HFFc6 (cell line): ENCODE data around the gene GJA3. TPM values are rescaled to one million over a fixed set of nuclear protein-coding genes. Genes with fewer than 3 reads are reported as not detected.

Source experiments
- DNase-seq: peaks from one replicate; pipeline ENCODE4 v3.0.0-alpha.2; 2018
- H3K27ac Mint-ChIP-seq: 2 replicates; pipeline ENCODE4 v1.8.0; 2020; ENCODE audit warnings: mild to moderate bottlenecking, mixed read lengths
- H3K27me3 Mint-ChIP-seq: 2 replicates; pipeline ENCODE4 v1.8.0; 2021; ENCODE audit warnings: mild to moderate bottlenecking, moderate library complexity, mixed read lengths; ENCODE audit not compliant: insufficient read depth
- H3K36me3 Mint-ChIP-seq: 2 replicates; pipeline ENCODE4 v1.8.0; 2021; ENCODE audit warnings: low read depth, mixed read lengths
- H3K4me1 Mint-ChIP-seq: 2 replicates; pipeline ENCODE4 v1.8.0; 2020; ENCODE audit warnings: low read depth, mixed read lengths
- H3K4me3 Mint-ChIP-seq: 2 replicates; pipeline ENCODE4 v1.8.0; 2020; ENCODE audit warnings: mild to moderate bottlenecking, moderate library complexity, mixed read lengths
- H3K9me3 Mint-ChIP-seq: 2 replicates; pipeline ENCODE4 v1.8.0; 2020; ENCODE audit warnings: mild to moderate bottlenecking, mixed read lengths
- CTCF ChIP-seq: fragments of 200-600 bp; sonication (generic); IDR thresholded peaks from 2 replicates; pipeline ENCODE4 v1.5.0; 2021; ENCODE audit warnings: antibody characterized with exemption, mild to moderate bottlenecking
- total RNA-seq, 6 experiments: library from RNA; stranded (reverse); fragmentation: NEBNext Ultra II Directional; extraction: Animal tissue kit (Norgen Biotek cat#: 25700); gene quantifications; 2 replicates in 1 of 6; 3 replicates in 5 of 6; pipeline ENCODE4 v1.2.3, GENCODE V29; 2021

Gene GJA3
- total RNA-seq, 6 experiments from 2014 or later = 0.09 to 0.14 (median 0.11) TPM

GRCh38 chr13:20116213-20116612 lies 44.6 kb downstream of the GJA3 start:
- H3K36me3 Mint-ChIP-seq = no peaks in the 10 kb centered on the region
- H3K9me3 Mint-ChIP-seq = no peaks in the 10 kb centered on the region
- H3K27ac Mint-ChIP-seq = no peak overlapping the region
- H3K4me3 Mint-ChIP-seq = no peak overlapping the region
- DNase-seq = no peak
- peaks cover 19% of the 10 kb centered on the region for H3K4me1 Mint-ChIP-seq
- H3K27me3 Mint-ChIP-seq = peaks cover 22% of the 10 kb centered on the region
- TF ChIP-seq CTCF = peak; percentile 27

DNA sequence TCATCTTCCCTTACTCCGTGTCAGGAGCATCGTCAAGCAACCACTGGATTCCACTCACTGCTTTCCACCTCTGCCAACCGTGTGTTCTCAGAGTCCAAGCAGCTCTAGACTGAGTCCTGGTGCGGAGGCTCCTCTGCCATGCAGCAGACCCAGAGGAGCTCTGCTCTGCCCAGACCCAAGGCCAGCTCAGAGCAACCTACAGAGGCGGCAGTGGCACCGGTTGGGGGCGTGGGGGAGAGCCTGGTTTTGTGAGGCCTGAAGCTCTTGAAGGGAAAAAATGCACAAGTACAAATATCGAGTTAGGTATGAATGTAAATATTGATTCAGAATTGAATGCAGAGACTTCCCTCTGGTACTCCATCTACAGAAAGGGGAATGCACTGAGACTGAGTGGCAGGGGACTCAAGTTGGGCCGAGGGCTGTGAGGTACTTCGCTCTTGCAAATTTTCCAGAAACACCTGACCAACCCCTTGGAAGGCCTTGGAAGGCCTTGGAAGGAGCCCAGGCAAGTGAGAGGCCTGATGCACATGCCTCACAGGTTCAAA lies 46.7 kb downstream of the GJA3 start:
- no peak overlapping the region for H3K4me3 Mint-ChIP-seq

GRCh38 chr13:20109037-20109436 lies 51.8 kb downstream of the GJA3 start:
- Mint-ChIP-seq H3K4me3 (no peak overlapping the region), H3K4me1 (no peaks in the 10 kb centered on the region; the same call in 1 of the 2 replicates), H3K27me3 (peaks cover 43% of the 10 kb centered on the region), H3K9me3 (no peaks in the 10 kb centered on the region), H3K36me3 (no peaks in the 10 kb centered on the region), H3K27ac (no peak overlapping the region)
- DNase-seq = no peak
- TF ChIP-seq CTCF = no peak

More for the DNA sequence above, 46.7 kb downstream of the GJA3 start:
- Mint-ChIP-seq H3K27ac (no peak overlapping the region), H3K36me3 (no peaks in the 10 kb centered on the region), H3K9me3 (no peaks in the 10 kb centered on the region), H3K4me1 (peaks cover 3% of the 10 kb centered on the region; the same call in 1 of the 2 replicates), H3K27me3 (peaks cover 24% of the 10 kb centered on the region)
- no peak for DNase-seq
- TF ChIP-seq CTCF = no peak

GRCh38 chr13:20106742-20107141 lies 54.1 kb downstream of the GJA3 start:
- no peaks in the 10 kb centered on the region for H3K36me3 Mint-ChIP-seq

GRCh38 chr13:20105161-20105689 lies 55.6 kb downstream of the GJA3 start:
- no peak for TF ChIP-seq CTCF
- Mint-ChIP-seq H3K27ac (no peak overlapping the region), H3K4me3 (no peak overlapping the region), H3K36me3 (no peaks in the 10 kb centered on the region), H3K4me1 (no peaks in the 10 kb centered on the region; the same call in 1 of the 2 replicates), H3K27me3 (peaks cover 39% of the 10 kb centered on the region), H3K9me3 (no peaks in the 10 kb centered on the region)
- no peak for DNase-seq

More at GRCh38 chr13:20106742-20107141, 54.1 kb downstream of the GJA3 start:
- no peak overlapping the region for H3K27ac Mint-ChIP-seq
- H3K4me1 Mint-ChIP-seq = no peaks in the 10 kb centered on the region; the same call in 1 of the 2 replicates
- H3K27me3 Mint-ChIP-seq = peaks cover 37% of the 10 kb centered on the region
- no peaks in the 10 kb centered on the region for H3K9me3 Mint-ChIP-seq
- no peak for DNase-seq
- TF ChIP-seq CTCF = no peak
- H3K4me3 Mint-ChIP-seq = no peak overlapping the region
